ENCODE data around the gene MEIS2.

DNA sequence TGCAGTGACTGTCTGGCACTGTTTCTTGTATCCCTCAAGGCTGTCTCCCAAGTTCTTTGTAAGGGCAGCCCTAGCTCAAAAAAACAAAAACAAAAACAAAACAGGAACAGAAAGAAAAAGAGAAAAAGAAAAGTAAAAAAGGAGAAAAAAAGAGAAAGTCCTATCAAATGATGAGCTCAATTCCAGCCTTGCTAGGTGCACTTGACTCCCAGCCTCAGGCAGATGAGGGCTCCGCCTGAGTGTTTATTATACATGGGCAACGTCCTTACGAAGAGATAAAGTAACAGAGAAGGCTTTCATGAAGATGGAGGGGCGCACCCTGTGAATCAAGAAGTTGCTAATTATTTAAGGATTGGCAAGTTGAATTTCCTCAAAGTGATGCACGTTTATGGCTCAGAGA, 175.3 kb downstream of the MEIS2 start:
- TF ChIP-seq CTCF (conservative IDR thresholded peaks at IDR 0.05; ENCODE audit: low read length) = no peak
- TF ChIP-seq EZH2phosphoT487 (IDR thresholded peaks at IDR 0.05; ENCODE audit: borderline replicate concordance) = no peak
